HG03025 (cell line): ENCODE data around the gene GPR176.
"Not testable (repeated sequence)": the region's sequence is repeated elsewhere in the genome, so short reads cannot be mapped to it uniquely, and the experiment has no call there.

ENCODE experiments used
- ATAC-seq: cut with Tn5 transposase; IDR thresholded peaks from one replicate; pipeline ENCODE4 v1.9.1; 2021; ENCODE audit warnings: mild to moderate bottlenecking, moderate library complexity; ENCODE audit not compliant: unreplicated experiment, low FRiP score

Gene GPR176

GRCh38 chr15:39819533-39819932 is 100.5 kb downstream of the GPR176 start:
- ATAC-seq, result no peak

- no peak for ATAC-seq
Measured at GRCh38 chr15:39817892-39818291, 102.2 kb downstream of the GPR176 start.

- ATAC-seq, result no peak
Measured at GRCh38 chr15:39814489-39814888, 105.6 kb downstream of the GPR176 start.

- not testable (repeated sequence) for ATAC-seq
Measured at GRCh38 chr15:39812651-39813050, 107.4 kb downstream of the GPR176 start.

- no peak for ATAC-seq
Measured at GRCh38 chr15:39808909-39809308, 111.2 kb downstream of the GPR176 start.

GRCh38 chr15:39807791-39808190 is 112.3 kb downstream of the GPR176 start:
- no peak for ATAC-seq

- ATAC-seq, result no peak
Measured at GRCh38 chr15:39804026-39804425, 116.0 kb downstream of the GPR176 start.

- ATAC-seq, result no peak
Measured at GRCh38 chr15:39803016-39803415, 117.0 kb downstream of the GPR176 start.

GRCh38 chr15:39801641-39802309 is 118.3 kb downstream of the GPR176 start:
- ATAC-seq, result no peak

GRCh38 chr15:39799552-39800011 is 120.5 kb downstream of the GPR176 start:
- no peak for ATAC-seq

GRCh38 chr15:39798382-39798781 is 121.7 kb downstream of the GPR176 start:
- ATAC-seq, result no peak

GRCh38 chr15:39797407-39797806 is 122.7 kb downstream of the GPR176 start:
- ATAC-seq, result no peak

- no peak for ATAC-seq
Measured at GRCh38 chr15:39796601-39797000, 123.5 kb downstream of the GPR176 start.

GRCh38 chr15:39795486-39795885 is 124.6 kb downstream of the GPR176 start:
- ATAC-seq, result no peak

GRCh38 chr15:39794954-39795353 is 125.1 kb downstream of the GPR176 start:
- ATAC-seq, result no peak

GRCh38 chr15:39793923-39794322 is 126.1 kb downstream of the GPR176 start:
- ATAC-seq, result no peak

GRCh38 chr15:39792844-39793335 is 127.2 kb downstream of the GPR176 start:
- no peak for ATAC-seq

GRCh38 chr15:39792025-39792843 is 127.8 kb downstream of the GPR176 start:
- ATAC-seq, result no peak

- no peak for ATAC-seq
Measured at GRCh38 chr15:39789736-39790135, 130.3 kb downstream of the GPR176 start.

- no peak for ATAC-seq
Measured at GRCh38 chr15:39788800-39789565, 131.1 kb downstream of the GPR176 start.

GRCh38 chr15:39788108-39788507 is 132.0 kb downstream of the GPR176 start:
- no peak for ATAC-seq
